ENCODE results near the gene POLDIP2.

Gene POLDIP2

GRCh38 chr17:28335201-28335958 lies 21.9 kb downstream of the POLDIP2 start, which contains the start of the genes IFT20 and TNFAIP1:
IFT20 (minus strand) TSS chr17:28335472; CDS start chr17:28331985, 3,487 bp downstream.
TNFAIP1 (plus strand) TSS chr17:28335761; CDS start chr17:28339522, 3,761 bp downstream.
- Histone ChIP-seq H3K9me3 (ENCODE audit: low read length) (no peaks in the 10 kb centered on the region), H3K36me3 (ENCODE audit: insufficient read depth, low read length) (peaks cover 25% of the 10 kb centered on the region), H2AFZ (ENCODE audit: low read depth, low read length) (peak within 1 kb of the TSS; percentile 56), H3K4me3 (ENCODE audit: low read length) (peak within 1 kb of the TSS; percentile 64), H3K27me3 (ENCODE audit: insufficient read depth, low read length) (no peaks in the 10 kb centered on the region), H3K4me1 (ENCODE audit: insufficient read depth, low read length) (peaks cover 18% of the 10 kb centered on the region)

GRCh38 chr17:28334666-28335200 lies 22.6 kb downstream of the POLDIP2 start:
- Histone ChIP-seq H3K9me3 (ENCODE audit: low read length) (no peaks in the 10 kb centered on the region), H2AFZ (ENCODE audit: low read depth, low read length) (peak overlapping the region; percentile 56), H3K4me3 (ENCODE audit: low read length) (peak overlapping the region; percentile 64), H3K4me1 (ENCODE audit: insufficient read depth, low read length) (peaks cover 18% of the 10 kb centered on the region), H3K36me3 (ENCODE audit: insufficient read depth, low read length) (peaks cover 20% of the 10 kb centered on the region), H3K27me3 (ENCODE audit: insufficient read depth, low read length) (no peaks in the 10 kb centered on the region)

- Histone ChIP-seq H3K36me3 (ENCODE audit: insufficient read depth, low read length) (peaks cover 18% of the 10 kb centered on the region), H3K4me3 (ENCODE audit: low read length) (peak overlapping the region; percentile 64), H3K27me3 (ENCODE audit: insufficient read depth, low read length) (no peaks in the 10 kb centered on the region), H2AFZ (ENCODE audit: low read depth, low read length) (no peak overlapping the region), H3K4me1 (ENCODE audit: insufficient read depth, low read length) (peaks cover 18% of the 10 kb centered on the region), H3K9me3 (ENCODE audit: low read length) (no peaks in the 10 kb centered on the region)
These were observed 23.2 kb downstream of the POLDIP2 start for GRCh38 chr17:28334171-28334570.

GRCh38 chr17:28333083-28333746 lies 24.1 kb downstream of the POLDIP2 start:
- H3K27me3 ChIP-seq (ENCODE audit: insufficient read depth, low read length) = no peaks in the 10 kb centered on the region
- H3K36me3 ChIP-seq (ENCODE audit: insufficient read depth, low read length) = peaks cover 27% of the 10 kb centered on the region
- H2AFZ ChIP-seq (ENCODE audit: low read depth, low read length) = no peak overlapping the region
- no peaks in the 10 kb centered on the region for H3K9me3 ChIP-seq (ENCODE audit: low read length)
- no peak overlapping the region for H3K4me3 ChIP-seq (ENCODE audit: low read length)
- peaks cover 24% of the 10 kb centered on the region for H3K4me1 ChIP-seq (ENCODE audit: insufficient read depth, low read length)

GRCh38 chr17:28331891-28332420 lies 25.4 kb downstream of the POLDIP2 start:
- Histone ChIP-seq H3K4me1 (ENCODE audit: insufficient read depth, low read length) (peaks cover 32% of the 10 kb centered on the region), H2AFZ (ENCODE audit: low read depth, low read length) (no peak overlapping the region), H3K36me3 (ENCODE audit: insufficient read depth, low read length) (peaks cover 39% of the 10 kb centered on the region), H3K27me3 (ENCODE audit: insufficient read depth, low read length) (no peaks in the 10 kb centered on the region), H3K9me3 (ENCODE audit: low read length) (no peaks in the 10 kb centered on the region), H3K4me3 (ENCODE audit: low read length) (no peak overlapping the region)

DNA sequence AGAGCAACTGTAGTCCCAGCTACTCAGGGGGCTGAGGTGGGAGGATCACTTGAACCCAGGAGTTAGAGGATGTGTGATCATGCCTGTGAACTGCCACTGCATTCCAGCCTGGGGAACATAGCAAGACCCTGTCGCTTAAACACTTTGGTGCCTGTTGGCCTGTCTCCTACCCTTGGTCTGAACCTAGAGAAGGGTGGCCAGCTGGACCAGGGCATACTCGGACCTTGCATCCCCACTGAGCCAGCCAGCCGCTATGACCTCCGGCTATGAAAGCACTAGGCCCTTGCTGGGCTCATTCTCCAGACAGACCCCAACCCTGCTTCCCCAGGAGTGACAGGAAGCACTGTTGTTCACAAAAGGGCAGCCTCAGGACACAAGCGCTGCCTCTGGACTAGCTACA lies 26.7 kb downstream of the POLDIP2 start:
- peaks cover 52% of the 10 kb centered on the region for H3K36me3 ChIP-seq (ENCODE audit: insufficient read depth, low read length)

DNA sequence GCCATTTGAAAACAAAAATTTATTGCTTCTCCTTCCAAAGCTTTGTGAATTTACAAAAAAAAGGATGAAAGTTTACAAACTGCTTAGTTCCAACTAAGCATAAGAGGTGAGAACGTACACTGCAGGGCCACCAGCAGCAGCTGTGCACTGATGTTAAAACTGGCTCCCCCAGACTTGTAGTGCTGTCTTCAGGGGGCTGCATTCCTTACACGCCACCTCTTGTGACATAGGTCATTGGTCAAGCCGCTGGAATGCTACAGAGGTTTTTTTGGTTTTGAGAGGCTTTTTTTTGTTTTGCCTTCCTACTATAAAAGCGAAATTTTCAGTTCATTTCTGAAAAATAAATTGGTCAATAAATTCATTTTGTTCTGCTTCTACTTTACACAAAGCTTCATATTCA lies 29.0 kb downstream of the POLDIP2 start:
- Histone ChIP-seq H3K4me1 (ENCODE audit: insufficient read depth, low read length) (peaks cover 22% of the 10 kb centered on the region), H2AFZ (ENCODE audit: low read depth, low read length) (no peak overlapping the region), H3K4me3 (ENCODE audit: low read length) (no peak overlapping the region), H3K9me3 (ENCODE audit: low read length) (no peaks in the 10 kb centered on the region), H3K27me3 (ENCODE audit: insufficient read depth, low read length) (no peaks in the 10 kb centered on the region), H3K36me3 (ENCODE audit: insufficient read depth, low read length) (peaks cover 60% of the 10 kb centered on the region)

More for the DNA sequence above, 26.7 kb downstream of the POLDIP2 start:
- H2AFZ ChIP-seq (ENCODE audit: low read depth, low read length) = no peak overlapping the region
- no peaks in the 10 kb centered on the region for H3K9me3 ChIP-seq (ENCODE audit: low read length)
- peaks cover 28% of the 10 kb centered on the region for H3K4me1 ChIP-seq (ENCODE audit: insufficient read depth, low read length)
- no peak overlapping the region for H3K4me3 ChIP-seq (ENCODE audit: low read length)
- H3K27me3 ChIP-seq (ENCODE audit: insufficient read depth, low read length) = no peaks in the 10 kb centered on the region

DNA sequence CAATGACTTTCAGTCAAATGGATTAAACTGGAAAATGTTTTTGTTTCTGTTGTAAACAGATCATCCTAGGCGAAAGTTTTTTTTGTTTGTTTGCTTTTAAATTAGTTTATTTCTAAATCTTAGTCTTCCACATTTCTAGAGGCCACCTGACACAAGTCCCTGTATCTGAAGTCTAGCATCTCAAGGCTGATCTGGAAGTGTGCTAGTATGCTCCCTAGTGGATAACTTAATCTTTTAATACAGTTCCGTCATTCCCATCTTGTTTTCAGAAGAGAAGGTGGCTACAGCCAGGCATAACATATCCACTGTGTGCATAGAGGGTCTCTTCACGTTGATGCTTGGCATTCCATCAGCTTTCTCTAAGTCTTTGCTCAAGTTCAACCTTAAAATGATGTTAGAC lies 29.6 kb downstream of the POLDIP2 start:
- H3K9me3 ChIP-seq (ENCODE audit: low read length) = no peaks in the 10 kb centered on the region
- H3K4me3 ChIP-seq (ENCODE audit: low read length) = no peak overlapping the region
- H2AFZ ChIP-seq (ENCODE audit: low read depth, low read length) = no peak overlapping the region
- H3K4me1 ChIP-seq (ENCODE audit: insufficient read depth, low read length) = peaks cover 22% of the 10 kb centered on the region
- no peaks in the 10 kb centered on the region for H3K27me3 ChIP-seq (ENCODE audit: insufficient read depth, low read length)
- H3K36me3 ChIP-seq (ENCODE audit: insufficient read depth, low read length) = peaks cover 60% of the 10 kb centered on the region

DNA sequence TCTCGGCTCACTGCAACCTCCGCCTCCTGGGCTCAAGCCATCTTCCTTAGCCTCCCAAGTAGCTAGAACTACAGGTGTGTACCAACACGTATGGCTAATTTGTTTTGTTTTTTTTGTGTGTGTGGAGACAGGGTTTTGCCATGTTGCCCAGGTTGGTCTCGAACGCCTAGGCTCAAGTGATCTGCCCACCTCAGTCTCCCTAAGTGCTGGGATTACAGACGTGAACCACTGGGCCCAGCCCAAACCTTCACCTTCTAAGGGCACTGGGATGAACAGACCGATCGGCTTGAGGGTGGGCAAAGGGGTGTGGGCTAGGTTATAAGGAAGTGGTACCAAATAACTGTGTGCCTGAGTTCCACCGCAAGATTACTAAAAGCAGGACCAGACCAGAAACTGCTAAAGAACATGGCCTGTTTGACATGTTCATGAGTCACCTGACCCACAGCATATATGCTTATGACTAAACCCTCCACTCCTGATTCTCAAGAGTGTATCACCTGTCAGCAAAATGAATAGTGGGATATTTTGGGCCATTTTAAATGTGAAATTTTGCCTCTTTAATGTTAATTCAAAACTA lies 30.2 kb downstream of the POLDIP2 start:
- H3K9me3 ChIP-seq (ENCODE audit: low read length) = no peaks in the 10 kb centered on the region
- H3K27me3 ChIP-seq (ENCODE audit: insufficient read depth, low read length) = no peaks in the 10 kb centered on the region
- H2AFZ ChIP-seq (ENCODE audit: low read depth, low read length) = no peak overlapping the region
- H3K4me3 ChIP-seq (ENCODE audit: low read length) = no peak overlapping the region
- peaks cover 58% of the 10 kb centered on the region for H3K36me3 ChIP-seq (ENCODE audit: insufficient read depth, low read length)
- peaks cover 22% of the 10 kb centered on the region for H3K4me1 ChIP-seq (ENCODE audit: insufficient read depth, low read length)

DNA sequence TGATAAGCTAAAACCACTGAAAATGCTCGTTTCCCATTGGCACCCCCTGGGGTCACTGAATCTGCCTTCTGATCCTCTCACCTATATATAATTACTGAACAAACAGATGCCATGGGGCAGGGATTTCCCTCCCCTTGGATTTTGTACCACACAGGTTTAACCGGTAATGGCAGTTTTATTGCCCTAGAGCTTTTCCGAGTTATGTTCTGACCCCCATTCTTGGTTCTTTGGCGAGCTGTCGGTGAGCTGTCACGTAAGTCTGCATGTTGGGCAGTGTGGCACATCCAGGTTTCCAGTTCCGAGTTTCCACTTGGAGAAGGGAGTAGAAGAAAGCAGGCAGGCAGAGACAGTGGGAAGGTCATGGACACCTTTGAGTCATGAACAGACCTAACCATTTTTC lies 31.2 kb downstream of the POLDIP2 start:
- Histone ChIP-seq H3K4me1 (ENCODE audit: insufficient read depth, low read length) (peaks cover 28% of the 10 kb centered on the region), H2AFZ (ENCODE audit: low read depth, low read length) (no peak overlapping the region), H3K36me3 (ENCODE audit: insufficient read depth, low read length) (peaks cover 55% of the 10 kb centered on the region), H3K9me3 (ENCODE audit: low read length) (no peaks in the 10 kb centered on the region), H3K27me3 (ENCODE audit: insufficient read depth, low read length) (no peaks in the 10 kb centered on the region), H3K4me3 (ENCODE audit: low read length) (no peak overlapping the region)

- peaks cover 36% of the 10 kb centered on the region for H3K4me1 ChIP-seq (ENCODE audit: insufficient read depth, low read length)
- H3K27me3 ChIP-seq (ENCODE audit: insufficient read depth, low read length) = no peaks in the 10 kb centered on the region
- no peaks in the 10 kb centered on the region for H3K9me3 ChIP-seq (ENCODE audit: low read length)
- no peak overlapping the region for H2AFZ ChIP-seq (ENCODE audit: low read depth, low read length)
- H3K4me3 ChIP-seq (ENCODE audit: low read length) = no peak overlapping the region
- H3K36me3 ChIP-seq (ENCODE audit: insufficient read depth, low read length) = peaks cover 53% of the 10 kb centered on the region
These were observed 32.1 kb downstream of the POLDIP2 start for GRCh38 chr17:28325211-28325610.

GRCh38 chr17:28324781-28325180 lies 32.5 kb downstream of the POLDIP2 start:
- Histone ChIP-seq H3K27me3 (ENCODE audit: insufficient read depth, low read length) (no peaks in the 10 kb centered on the region), H3K36me3 (ENCODE audit: insufficient read depth, low read length) (peaks cover 53% of the 10 kb centered on the region)

More at GRCh38 chr17:28324781-28325180, 32.5 kb downstream of the POLDIP2 start:
- Histone ChIP-seq H3K4me1 (ENCODE audit: insufficient read depth, low read length) (peaks cover 40% of the 10 kb centered on the region), H2AFZ (ENCODE audit: low read depth, low read length) (no peak overlapping the region), H3K4me3 (ENCODE audit: low read length) (no peak overlapping the region), H3K9me3 (ENCODE audit: low read length) (no peaks in the 10 kb centered on the region)
